Measurements from ENCODE around the gene TRPV3. TPM values are rescaled to one million over a fixed set of nuclear protein-coding genes. Genes with fewer than 3 reads are reported as not detected.

TRPV3 gene
- total and polyA plus RNA-seq, 4 donors, result 0.49 to 2.0 (median 0.75) TPM; not detected in 1

GRCh38 chr17:3485481-3486068 is 72.0 kb downstream of the TRPV3 start:
- DNase-seq, result no peak
- H3K27ac ChIP-seq (ENCODE audit: low read depth in 1 of 2, low read length in 2 of 2), result no peak overlapping the region
- intact Hi-C loops (cut with DNase I), result no loop called here
- H3K36me3 ChIP-seq (ENCODE audit: control insufficient read depth in 1 of 2, insufficient read depth in 2 of 2, low read length in 1 of 2), result no peaks in the 10 kb centered on the region
- no peaks in the 10 kb centered on the region for H3K27me3 ChIP-seq (ENCODE audit: control insufficient read depth in 1 of 2, insufficient read depth in 2 of 2, low read length in 1 of 2)
- no peaks in the 10 kb centered on the region for H3K4me1 ChIP-seq (ENCODE audit: control insufficient read depth in 1 of 2, insufficient read depth in 2 of 2, low read length in 2 of 2)
- ATAC-seq (ENCODE audit: low FRiP score), result no peak
- 64 to 69% methylated on average over 8 of the region's 8 CpGs for WGBS, 2 donors
- H3K9me3 ChIP-seq (ENCODE audit: control insufficient read depth, low read length), result no peaks in the 10 kb centered on the region
- no peak overlapping the region for H3K4me3 ChIP-seq (ENCODE audit: low read length in 2 of 2)

GRCh38 chr17:3482852-3483251 is 74.8 kb downstream of the TRPV3 start:
- intact Hi-C loops (cut with DNase I), result no loop called here
- no peak overlapping the region for H3K4me3 ChIP-seq (ENCODE audit: low read length in 2 of 2)
- no peak overlapping the region for H3K27ac ChIP-seq (ENCODE audit: low read depth in 1 of 2, low read length in 2 of 2)
- H3K36me3 ChIP-seq (ENCODE audit: control insufficient read depth in 1 of 2, insufficient read depth in 2 of 2, low read length in 1 of 2), result no peaks in the 10 kb centered on the region
- no peaks in the 10 kb centered on the region for H3K27me3 ChIP-seq (ENCODE audit: control insufficient read depth in 1 of 2, insufficient read depth in 2 of 2, low read length in 1 of 2)
- H3K9me3 ChIP-seq (ENCODE audit: control insufficient read depth, low read length), result no peaks in the 10 kb centered on the region
- H3K4me1 ChIP-seq (ENCODE audit: control insufficient read depth in 1 of 2, insufficient read depth in 2 of 2, low read length in 2 of 2), result no peaks in the 10 kb centered on the region
- ATAC-seq (ENCODE audit: low FRiP score) (no peak), DNase-seq (no peak)
- WGBS, 2 donors, result 57% methylated on average over 3 of the region's 3 CpGs

- intact Hi-C loops (cut with DNase I), result no loop called here
- 84 to 86% methylated on average over 3 of the region's 3 CpGs for WGBS, 2 donors
These were observed 77.6 kb downstream of the TRPV3 start for GRCh38 chr17:3479988-3480387.

GRCh38 chr17:3475812-3476610 is 81.6 kb downstream of the TRPV3 start, which contains the start of gene ASPA:
ASPA (plus strand) TSS chr17:3475997; CDS start chr17:3476160, 163 bp downstream.
- DNase-seq (no peak), ATAC-seq (ENCODE audit: low FRiP score) (peak; percentile 49)
- Histone ChIP-seq H3K9me3 (ENCODE audit: control insufficient read depth, low read length) (no peaks in the 10 kb centered on the region), H3K27me3 (ENCODE audit: control insufficient read depth in 1 of 2, insufficient read depth in 2 of 2, low read length in 1 of 2) (no peaks in the 10 kb centered on the region), H3K36me3 (ENCODE audit: control insufficient read depth in 1 of 2, insufficient read depth in 2 of 2, low read length in 1 of 2) (no peaks in the 10 kb centered on the region), H3K27ac (ENCODE audit: low read depth in 1 of 2, low read length in 2 of 2) (no peak within 1 kb of the TSS), H3K4me3 (ENCODE audit: low read length in 2 of 2) (no peak within 1 kb of the TSS), H3K4me1 (ENCODE audit: control insufficient read depth in 1 of 2, insufficient read depth in 2 of 2, low read length in 2 of 2) (no peaks in the 10 kb centered on the region)
- intact Hi-C loops (cut with DNase I), result no loop called here
- 39 to 45% methylated on average over 7 of the region's 7 CpGs for WGBS, 2 donors

More at GRCh38 chr17:3479988-3480387, 77.6 kb downstream of the TRPV3 start:
- Histone ChIP-seq H3K36me3 (ENCODE audit: control insufficient read depth in 1 of 2, insufficient read depth in 2 of 2, low read length in 1 of 2) (no peaks in the 10 kb centered on the region), H3K27ac (ENCODE audit: low read depth in 1 of 2, low read length in 2 of 2) (no peak overlapping the region), H3K4me1 (ENCODE audit: control insufficient read depth in 1 of 2, insufficient read depth in 2 of 2, low read length in 2 of 2) (no peaks in the 10 kb centered on the region), H3K9me3 (ENCODE audit: control insufficient read depth, low read length) (no peaks in the 10 kb centered on the region), H3K4me3 (ENCODE audit: low read length in 2 of 2) (no peak overlapping the region), H3K27me3 (ENCODE audit: control insufficient read depth in 1 of 2, insufficient read depth in 2 of 2, low read length in 1 of 2) (no peaks in the 10 kb centered on the region)
- DNase-seq (no peak), ATAC-seq (ENCODE audit: low FRiP score) (no peak)

- H3K27ac ChIP-seq (ENCODE audit: low read depth in 1 of 2, low read length in 2 of 2), result no peak overlapping the region
- intact Hi-C loops (cut with DNase I), result no loop called here
- no peak for DNase-seq
- H3K27me3 ChIP-seq (ENCODE audit: control insufficient read depth in 1 of 2, insufficient read depth in 2 of 2, low read length in 1 of 2), result no peaks in the 10 kb centered on the region
- no peak for ATAC-seq (ENCODE audit: low FRiP score)
- H3K9me3 ChIP-seq (ENCODE audit: control insufficient read depth, low read length), result no peaks in the 10 kb centered on the region
- no peaks in the 10 kb centered on the region for H3K4me1 ChIP-seq (ENCODE audit: control insufficient read depth in 1 of 2, insufficient read depth in 2 of 2, low read length in 2 of 2)
- no peaks in the 10 kb centered on the region for H3K36me3 ChIP-seq (ENCODE audit: control insufficient read depth in 1 of 2, insufficient read depth in 2 of 2, low read length in 1 of 2)
- H3K4me3 ChIP-seq (ENCODE audit: low read length in 2 of 2), result no peak overlapping the region
- WGBS, 2 donors, result 66 to 83% methylated on average over 4 of the region's 4 CpGs
These were observed 82.3 kb downstream of the TRPV3 start for GRCh38 chr17:3475251-3475685.

GRCh38 chr17:3474212-3474611 is 83.4 kb downstream of the TRPV3 start:
- peaks cover 1% of the 10 kb centered on the region for H3K9me3 ChIP-seq (ENCODE audit: control insufficient read depth, low read length)
- intact Hi-C loops (cut with DNase I), result no loop called here
- no peaks in the 10 kb centered on the region for H3K36me3 ChIP-seq (ENCODE audit: control insufficient read depth in 1 of 2, insufficient read depth in 2 of 2, low read length in 1 of 2)
- H3K4me1 ChIP-seq (ENCODE audit: control insufficient read depth in 1 of 2, insufficient read depth in 2 of 2, low read length in 2 of 2), result no peaks in the 10 kb centered on the region
- DNase-seq (no peak), ATAC-seq (ENCODE audit: low FRiP score) (peak; percentile 34)
- H3K4me3 ChIP-seq (ENCODE audit: low read length in 2 of 2), result no peak overlapping the region
- H3K27ac ChIP-seq (ENCODE audit: low read depth in 1 of 2, low read length in 2 of 2), result no peak overlapping the region
- H3K27me3 ChIP-seq (ENCODE audit: control insufficient read depth in 1 of 2, insufficient read depth in 2 of 2, low read length in 1 of 2), result no peaks in the 10 kb centered on the region
- WGBS, 2 donors, result 33 to 41% methylated on average over 3 of the region's 3 CpGs

- ATAC-seq (ENCODE audit: low FRiP score) (no peak), DNase-seq (no peak)
- H3K27ac ChIP-seq (ENCODE audit: low read depth in 1 of 2, low read length in 2 of 2), result no peak overlapping the region
- no peaks in the 10 kb centered on the region for H3K27me3 ChIP-seq (ENCODE audit: control insufficient read depth in 1 of 2, insufficient read depth in 2 of 2, low read length in 1 of 2)
- WGBS, 2 donors, result 91 to 92% methylated on average over 21 of the region's 21 CpGs
- no peak overlapping the region for H3K4me3 ChIP-seq (ENCODE audit: low read length in 2 of 2)
- intact Hi-C loops (cut with DNase I), result no loop called here
- H3K4me1 ChIP-seq (ENCODE audit: control insufficient read depth in 1 of 2, insufficient read depth in 2 of 2, low read length in 2 of 2), result no peaks in the 10 kb centered on the region
- no peaks in the 10 kb centered on the region for H3K36me3 ChIP-seq (ENCODE audit: control insufficient read depth in 1 of 2, insufficient read depth in 2 of 2, low read length in 1 of 2)
- H3K9me3 ChIP-seq (ENCODE audit: control insufficient read depth, low read length), result peaks cover 1% of the 10 kb centered on the region
These were observed 85.5 kb downstream of the TRPV3 start for GRCh38 chr17:3472137-3472536.

GRCh38 chr17:3471599-3471998 is 86.0 kb downstream of the TRPV3 start, which contains the start of gene SPATA22:
SPATA22 (minus strand) TSS chr17:3471819; CDS start chr17:3469325, 2,494 bp downstream.
- intact Hi-C loops (cut with DNase I), result no loop called here

GRCh38 chr17:3469529-3469928 is 88.1 kb downstream of the TRPV3 start:
- Histone ChIP-seq H3K9me3 (ENCODE audit: control insufficient read depth, low read length) (peaks cover 1% of the 10 kb centered on the region), H3K4me3 (ENCODE audit: low read length in 2 of 2) (no peak overlapping the region), H3K4me1 (ENCODE audit: control insufficient read depth in 1 of 2, insufficient read depth in 2 of 2, low read length in 2 of 2) (no peaks in the 10 kb centered on the region), H3K27me3 (ENCODE audit: control insufficient read depth in 1 of 2, insufficient read depth in 2 of 2, low read length in 1 of 2) (no peaks in the 10 kb centered on the region), H3K27ac (ENCODE audit: low read depth in 1 of 2, low read length in 2 of 2) (no peak overlapping the region), H3K36me3 (ENCODE audit: control insufficient read depth in 1 of 2, insufficient read depth in 2 of 2, low read length in 1 of 2) (no peaks in the 10 kb centered on the region)
- no peak for ATAC-seq (ENCODE audit: low FRiP score)
- no peak for DNase-seq
- 67 to 68% methylated on average over 5 of the region's 5 CpGs for WGBS, 2 donors
- intact Hi-C loops (cut with DNase I), result no loop called here

More at GRCh38 chr17:3471599-3471998, 86.0 kb downstream of the TRPV3 start, which contains the start of gene SPATA22:
- ATAC-seq (ENCODE audit: low FRiP score) (no peak), DNase-seq (no peak)
- 96 to 97% methylated on average over 38 of the region's 38 CpGs for WGBS, 2 donors
- H3K36me3 ChIP-seq (ENCODE audit: control insufficient read depth in 1 of 2, insufficient read depth in 2 of 2, low read length in 1 of 2), result no peaks in the 10 kb centered on the region
- no peak within 1 kb of the TSS for H3K4me3 ChIP-seq (ENCODE audit: low read length in 2 of 2)
- no peak within 1 kb of the TSS for H3K27ac ChIP-seq (ENCODE audit: low read depth in 1 of 2, low read length in 2 of 2)
- H3K9me3 ChIP-seq (ENCODE audit: control insufficient read depth, low read length), result peaks cover 1% of the 10 kb centered on the region
- no peaks in the 10 kb centered on the region for H3K27me3 ChIP-seq (ENCODE audit: control insufficient read depth in 1 of 2, insufficient read depth in 2 of 2, low read length in 1 of 2)
- no peaks in the 10 kb centered on the region for H3K4me1 ChIP-seq (ENCODE audit: control insufficient read depth in 1 of 2, insufficient read depth in 2 of 2, low read length in 2 of 2)
